ENCODE data around the gene FAM177A1. TPM values are rescaled to one million over a fixed set of nuclear protein-coding genes. Genes with fewer than 3 reads are reported as not detected.
"Not testable (repeated sequence)": the region's sequence is repeated elsewhere in the genome, so short reads cannot be mapped to it uniquely, and the experiment has no call there.

FAM177A1 gene
- total and polyA plus RNA-seq, 9 of the 15 experiments (the other 6 are each of a cell fraction or from before 2014, with no cell fraction given): 7.7 to 36.2 (median 29.9) TPM

GRCh38 chr14:35034944-35035554 lies 11.0 kb upstream of the FAM177A1 start:
- H2AFZ ChIP-seq (ENCODE audit: low read depth, low read length); H3K27me3 ChIP-seq (ENCODE audit: control insufficient read depth in 2 of 2, insufficient read depth in 2 of 2, low read length in 2 of 2); H3K4me1 ChIP-seq (replicated peaks in 1 of 2; ENCODE audit: control insufficient read depth in 2 of 2, insufficient read depth in 2 of 2, low read length in 2 of 2); H3K27ac ChIP-seq (ENCODE audit: extremely low read depth, low read depth, low read length); intact Hi-C loops (cut with micrococcal nuclease); BruUV-seq (replicated peaks); in situ Hi-C loops (cut with MboI); H3K79me2 ChIP-seq (ENCODE audit: control insufficient read depth, insufficient read depth, low read length); H3K4me3 ChIP-seq; ATAC-seq; H3K4me2 ChIP-seq (ENCODE audit: insufficient read depth, low read length); H3K9ac ChIP-seq (ENCODE audit: insufficient read depth in 1 of 2, low read depth in 2 of 2, low read length in 2 of 2); POLR2A ChIA-PET; FAIRE-seq; H3K36me3 ChIP-seq (ENCODE audit: control insufficient read depth, insufficient read depth, low read length); H3K9me1 ChIP-seq (ENCODE audit: control insufficient read depth, insufficient read depth, low read length); CTCF ChIA-PET (ENCODE audit: low intra/inter-chr PET ratio); DNase-seq (ENCODE audit: extremely low read depth in 1 of 4, low spot score in 3 of 4); H3K9me3 ChIP-seq (replicated peaks; ENCODE audit: control insufficient read depth, insufficient read depth, low read depth, low read length); H4K20me1 ChIP-seq (replicated peaks; ENCODE audit: control insufficient read depth, insufficient read depth, low read length): not testable (repeated sequence)
- 97% methylated on average over 4 of the region's 5 CpGs for WGBS (ENCODE audit: insufficient coverage, low coverage, missing lambda C conversion rate)

- H2AFZ ChIP-seq (ENCODE audit: low read depth, low read length); H3K27me3 ChIP-seq (ENCODE audit: control insufficient read depth in 2 of 2, insufficient read depth in 2 of 2, low read length in 2 of 2); H3K9me1 ChIP-seq (ENCODE audit: control insufficient read depth, insufficient read depth, low read length); ATAC-seq; intact Hi-C loops (cut with micrococcal nuclease); CTCF ChIA-PET (ENCODE audit: low intra/inter-chr PET ratio); H3K79me2 ChIP-seq (ENCODE audit: control insufficient read depth, insufficient read depth, low read length); H3K4me1 ChIP-seq (replicated peaks in 1 of 2; ENCODE audit: control insufficient read depth in 2 of 2, insufficient read depth in 2 of 2, low read length in 2 of 2); H3K27ac ChIP-seq (ENCODE audit: extremely low read depth, low read depth, low read length); H3K36me3 ChIP-seq (ENCODE audit: control insufficient read depth, insufficient read depth, low read length); H3K9me3 ChIP-seq (replicated peaks; ENCODE audit: control insufficient read depth, insufficient read depth, low read depth, low read length); H3K4me2 ChIP-seq (ENCODE audit: insufficient read depth, low read length); H3K4me3 ChIP-seq; H3K9ac ChIP-seq (ENCODE audit: insufficient read depth in 1 of 2, low read depth in 2 of 2, low read length in 2 of 2); H4K20me1 ChIP-seq (replicated peaks; ENCODE audit: control insufficient read depth, insufficient read depth, low read length); BruUV-seq (replicated peaks); FAIRE-seq; in situ Hi-C loops (cut with MboI); DNase-seq (ENCODE audit: extremely low read depth in 1 of 4, low spot score in 3 of 4): not testable (repeated sequence)
- whole genome bisulfite sequencing (ENCODE audit: insufficient coverage, low coverage, missing lambda C conversion rate): 100% methylated on average over 4 of the region's 17 CpGs
- POLR2A ChIA-PET: interaction anchor here (2.7 kb wide), 1 partner anchor 8 kb away, joined by 6 read pairs; the partner anchor contains the start of gene FAM177A1
Measured at GRCh38 chr14:35038312-35038711, 7.8 kb upstream of the FAM177A1 start.

Measured in K562 (cell line).